Neural cell (in vitro differentiated cells): ENCODE measurements around the gene SURF1.

Experiments used
- EP300 ChIP-seq: fragments of 450-650 bp; conservative IDR thresholded peaks from 2 replicates; pipeline ENCODE4 v1.6.1; 2014; ENCODE audit warnings: antibody characterized with exemption, mild to moderate bottlenecking, moderate library complexity; ENCODE audit not compliant: poor library complexity, severe bottlenecking
- EZH2 ChIP-seq: fragments of 200-600, 300-800 bp; shearing (Covaris generic), sonication (generic); IDR thresholded peaks from 2 replicates; pipeline ENCODE4 v1.6.1; 2014; ENCODE audit warnings: antibody characterized with exemption, low read length, borderline replicate concordance, mild to moderate bottlenecking; ENCODE audit not compliant: insufficient read depth, poor library complexity, severe bottlenecking
- MXI1 ChIP-seq: fragments of 450-650 bp; conservative IDR thresholded peaks from 2 replicates; pipeline ENCODE4 v1.6.1; 2014; ENCODE audit warnings: antibody characterized with exemption, mild to moderate bottlenecking; ENCODE audit not compliant: poor library complexity, severe bottlenecking
- POLR2AphosphoS5 ChIP-seq: IDR thresholded peaks from 2 replicates; pipeline ENCODE4 v1.6.1; 2012
- TAF1 ChIP-seq: IDR thresholded peaks from 2 replicates; pipeline ENCODE4 v1.6.1; 2012; ENCODE audit warnings: low read depth

DNA sequence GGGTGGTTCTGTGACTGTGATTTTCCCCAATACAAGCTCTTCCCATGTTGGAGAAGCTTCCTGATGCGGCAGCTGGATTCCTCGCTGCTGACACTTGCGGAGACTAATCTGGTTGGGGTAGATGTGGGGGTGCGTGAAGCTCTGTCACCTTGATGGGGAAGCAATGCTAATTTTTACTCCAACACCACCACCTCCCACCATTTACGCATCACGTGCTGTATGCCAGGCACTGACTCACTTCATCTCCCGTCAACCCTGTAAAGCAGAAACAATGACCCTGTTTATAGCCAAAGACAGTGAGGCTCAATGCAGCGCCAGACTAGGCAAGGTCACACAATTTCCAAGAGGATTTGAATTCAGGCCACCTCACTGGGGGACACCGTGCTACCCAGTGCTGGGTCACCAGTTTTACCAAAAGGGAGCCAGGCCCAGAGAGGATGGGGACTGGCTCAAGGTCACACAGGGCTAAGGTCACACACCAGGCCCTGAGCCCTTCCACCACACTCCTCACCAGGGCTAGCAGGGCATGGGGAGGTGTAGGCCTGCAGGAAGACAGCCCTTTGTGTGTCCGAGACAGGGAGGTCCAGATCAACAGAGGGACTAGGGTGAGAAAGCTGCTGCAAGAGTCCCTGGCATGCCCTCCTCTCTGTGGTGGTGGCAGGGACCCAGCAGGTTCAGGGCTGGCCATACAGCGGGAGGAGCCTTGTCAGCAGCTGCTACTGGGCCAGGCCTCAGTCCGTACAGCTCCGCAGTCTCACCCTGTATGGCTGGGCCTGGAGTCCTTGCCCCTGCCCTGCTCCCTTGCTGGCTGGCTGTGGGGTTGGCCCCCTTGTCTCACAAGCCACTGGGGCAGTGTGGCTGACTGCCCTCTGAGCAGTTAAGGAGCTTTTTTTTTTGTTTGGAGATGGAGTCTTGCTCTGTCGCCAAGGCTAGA lies 23.1 kb upstream of the SURF1 start:
- no peak for TF ChIP-seq MXI1
- TF ChIP-seq EZH2, result no peak
- no peak for TF ChIP-seq EP300
- no peak for TF ChIP-seq POLR2AphosphoS5
- TF ChIP-seq TAF1, result no peak
